NB4 (cell line): Measurements from ENCODE around the gene RGS13.

Experiments used
- POLR2A ChIP-seq: IDR thresholded peaks from 2 replicates; pipeline ENCODE4 v1.6.1; 2011; ENCODE audit warnings: mild to moderate bottlenecking; ENCODE audit not compliant: insufficient read length; ENCODE audit errors: extremely low read depth
- TF ChIP-seq, protein P1 (sequence below): IDR thresholded peaks from one replicate; pipeline ENCODE4 v1.5.1; 2012; ENCODE audit warnings: low read depth, low read length

DNA sequence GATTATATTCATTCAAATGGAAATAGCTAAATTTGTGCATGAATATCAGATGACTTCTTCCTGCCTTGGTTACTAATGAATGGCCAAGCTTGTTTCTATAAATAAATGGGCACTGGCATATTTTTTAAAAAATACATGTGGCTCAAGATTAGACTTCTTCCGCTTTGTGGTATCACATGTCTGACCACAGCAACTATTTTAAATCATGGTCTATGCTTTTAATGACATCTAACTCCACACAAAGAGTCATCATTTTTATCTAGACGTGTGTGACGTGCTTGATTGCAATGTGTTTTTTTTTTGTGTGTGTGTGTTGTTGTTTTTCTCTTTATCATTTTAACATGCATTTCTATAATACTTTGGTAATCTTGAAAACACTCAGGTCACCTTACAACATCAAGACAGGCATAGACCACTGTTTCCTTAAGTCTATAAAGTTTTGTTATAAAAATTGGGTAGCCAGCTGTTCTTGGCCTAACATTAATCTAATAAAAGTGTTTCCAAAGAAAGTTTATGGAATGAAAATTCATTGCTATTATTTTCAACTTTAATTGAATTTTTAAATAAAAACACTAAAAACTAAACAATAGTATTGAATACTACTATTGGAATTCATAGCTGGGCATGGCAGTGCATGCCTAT lies 30.8 kb upstream of the RGS13 start:
- TF ChIP-seq, protein P1, sequence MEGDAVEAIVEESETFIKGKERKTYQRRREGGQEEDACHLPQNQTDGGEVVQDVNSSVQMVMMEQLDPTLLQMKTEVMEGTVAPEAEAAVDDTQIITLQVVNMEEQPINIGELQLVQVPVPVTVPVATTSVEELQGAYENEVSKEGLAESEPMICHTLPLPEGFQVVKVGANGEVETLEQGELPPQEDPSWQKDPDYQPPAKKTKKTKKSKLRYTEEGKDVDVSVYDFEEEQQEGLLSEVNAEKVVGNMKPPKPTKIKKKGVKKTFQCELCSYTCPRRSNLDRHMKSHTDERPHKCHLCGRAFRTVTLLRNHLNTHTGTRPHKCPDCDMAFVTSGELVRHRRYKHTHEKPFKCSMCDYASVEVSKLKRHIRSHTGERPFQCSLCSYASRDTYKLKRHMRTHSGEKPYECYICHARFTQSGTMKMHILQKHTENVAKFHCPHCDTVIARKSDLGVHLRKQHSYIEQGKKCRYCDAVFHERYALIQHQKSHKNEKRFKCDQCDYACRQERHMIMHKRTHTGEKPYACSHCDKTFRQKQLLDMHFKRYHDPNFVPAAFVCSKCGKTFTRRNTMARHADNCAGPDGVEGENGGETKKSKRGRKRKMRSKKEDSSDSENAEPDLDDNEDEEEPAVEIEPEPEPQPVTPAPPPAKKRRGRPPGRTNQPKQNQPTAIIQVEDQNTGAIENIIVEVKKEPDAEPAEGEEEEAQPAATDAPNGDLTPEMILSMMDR, result no peak
- no peak for TF ChIP-seq POLR2A
